ENCODE data around the gene VASH2.

- TF ChIP-seq CTCF (IDR thresholded peaks at IDR 0.05): no peak
- TF ChIP-seq POLR2A (IDR thresholded peaks at IDR 0.05): no peak
Observed at GRCh38 chr1:213014642-213015041, 64.3 kb downstream of the VASH2 start.

All from Peyer's patch (tissue), 4 donors.